Omental fat pad (tissue), 4 donors: ENCODE data around the gene VAC14. TPM values are rescaled to one million over a fixed set of nuclear protein-coding genes. Genes with fewer than 3 reads are reported as not detected.

Experiments used
- ATAC-seq: fragments of 150-250 bp; one replicate; pipeline ENCODE4 v1.9.1; 2016; ENCODE audit warnings: mild to moderate bottlenecking, moderate library complexity; ENCODE audit not compliant: low FRiP score
- DNase-seq: peaks from one replicate; pipeline ENCODE4 v3.0.0-alpha.2; 2019; ENCODE audit warnings: low spot score
- CTCF ChIP-seq, 3 donors: fragments of 450-650 bp; IDR thresholded peaks; one replicate each; pipeline ENCODE4 v1.5.1; 2016 to 2017; ENCODE audit warnings: antibody characterized with exemption in 3 of 3, mild to moderate bottlenecking in 3 of 3, moderate library complexity in 2 of 3
- total RNA-seq, 4 donors: library from RNA; depleted of rRNA; stranded (reverse); fragments of >200 nt; gene quantifications; one replicate each; pipeline ENCODE4 v1.1.0, GENCODE V29; 2016

VAC14 gene
- total RNA-seq, 4 donors from 2014 or later: 24.0 to 44.1 (median 35.0) TPM

GRCh38 chr16:70753694-70754325 lies 47.1 kb downstream of the VAC14 start:
- TF ChIP-seq CTCF (IDR thresholded peaks at IDR 0.05): no peak
- ATAC-seq: no peak
- no peak for DNase-seq

GRCh38 chr16:70753228-70753627 lies 47.7 kb downstream of the VAC14 start:
- TF ChIP-seq CTCF (IDR thresholded peaks at IDR 0.05): no peak
- DNase-seq (no peak), ATAC-seq (peak; percentile 26)

GRCh38 chr16:70752426-70752825 lies 48.5 kb downstream of the VAC14 start:
- no peak for ATAC-seq
- no peak for DNase-seq
- no peak for TF ChIP-seq CTCF (IDR thresholded peaks at IDR 0.05)

- DNase-seq: no peak
- ATAC-seq: no peak
- TF ChIP-seq CTCF (IDR thresholded peaks at IDR 0.05): no peak
Measured at GRCh38 chr16:70751593-70751992, 49.4 kb downstream of the VAC14 start.

- ATAC-seq (peak; percentile 76), DNase-seq (peak; percentile 39)
- TF ChIP-seq CTCF (IDR thresholded peaks at IDR 0.05): no peak
Measured at GRCh38 chr16:70750893-70751467, 50.0 kb downstream of the VAC14 start.

GRCh38 chr16:70749681-70750601 lies 51.0 kb downstream of the VAC14 start:
- TF ChIP-seq CTCF (IDR thresholded peaks at IDR 0.05): no peak
- DNase-seq (no peak), ATAC-seq (no peak)
